ENCODE data around the gene KRTAP5-9.

The KRTAP5-9 gene

GRCh38 chr11:71542879-71543777 is 5.1 kb upstream of the KRTAP5-9 start:
- TF ChIP-seq, protein P1, sequence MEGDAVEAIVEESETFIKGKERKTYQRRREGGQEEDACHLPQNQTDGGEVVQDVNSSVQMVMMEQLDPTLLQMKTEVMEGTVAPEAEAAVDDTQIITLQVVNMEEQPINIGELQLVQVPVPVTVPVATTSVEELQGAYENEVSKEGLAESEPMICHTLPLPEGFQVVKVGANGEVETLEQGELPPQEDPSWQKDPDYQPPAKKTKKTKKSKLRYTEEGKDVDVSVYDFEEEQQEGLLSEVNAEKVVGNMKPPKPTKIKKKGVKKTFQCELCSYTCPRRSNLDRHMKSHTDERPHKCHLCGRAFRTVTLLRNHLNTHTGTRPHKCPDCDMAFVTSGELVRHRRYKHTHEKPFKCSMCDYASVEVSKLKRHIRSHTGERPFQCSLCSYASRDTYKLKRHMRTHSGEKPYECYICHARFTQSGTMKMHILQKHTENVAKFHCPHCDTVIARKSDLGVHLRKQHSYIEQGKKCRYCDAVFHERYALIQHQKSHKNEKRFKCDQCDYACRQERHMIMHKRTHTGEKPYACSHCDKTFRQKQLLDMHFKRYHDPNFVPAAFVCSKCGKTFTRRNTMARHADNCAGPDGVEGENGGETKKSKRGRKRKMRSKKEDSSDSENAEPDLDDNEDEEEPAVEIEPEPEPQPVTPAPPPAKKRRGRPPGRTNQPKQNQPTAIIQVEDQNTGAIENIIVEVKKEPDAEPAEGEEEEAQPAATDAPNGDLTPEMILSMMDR (conservative IDR thresholded peaks at IDR 0.05; ENCODE audit: low read depth, low read length) = no peak
- DNase-seq (ENCODE audit: low read depth) = no peak
- no peak overlapping the region for H3K4me3 ChIP-seq (ENCODE audit: low read depth, low read length)

DNA sequence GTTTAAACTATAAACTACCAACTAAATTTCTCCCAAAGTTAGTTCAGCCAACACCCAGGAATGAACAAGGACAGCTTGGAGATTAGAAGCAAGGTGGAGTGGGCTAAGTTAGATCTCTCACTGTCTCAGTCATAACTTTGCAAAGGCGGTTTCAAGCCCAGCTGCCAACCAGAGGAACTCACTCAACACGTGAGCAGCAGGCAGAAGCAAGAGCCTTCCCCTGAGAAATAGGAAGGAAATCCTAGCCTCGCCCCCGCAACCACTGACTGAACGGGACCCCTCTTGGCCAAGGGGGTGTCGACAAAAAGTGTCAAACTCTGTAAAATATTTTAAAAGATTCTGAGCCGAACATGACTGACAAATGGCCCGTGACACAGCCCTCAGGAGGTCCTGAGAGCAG is 4.4 kb upstream of the KRTAP5-9 start:
- no peak overlapping the region for H3K4me3 ChIP-seq (ENCODE audit: low read depth, low read length)
- TF ChIP-seq, protein P1 (conservative IDR thresholded peaks at IDR 0.05; ENCODE audit: low read depth, low read length) = no peak
- DNase-seq (ENCODE audit: low read depth) = no peak

GRCh38 chr11:71544525-71545214 is 3.5 kb upstream of the KRTAP5-9 start:
- TF ChIP-seq, protein P1 (conservative IDR thresholded peaks at IDR 0.05; ENCODE audit: low read depth, low read length) = no peak
- DNase-seq (ENCODE audit: low read depth) = no peak
- H3K4me3 ChIP-seq (ENCODE audit: low read depth, low read length) = no peak overlapping the region

DNA sequence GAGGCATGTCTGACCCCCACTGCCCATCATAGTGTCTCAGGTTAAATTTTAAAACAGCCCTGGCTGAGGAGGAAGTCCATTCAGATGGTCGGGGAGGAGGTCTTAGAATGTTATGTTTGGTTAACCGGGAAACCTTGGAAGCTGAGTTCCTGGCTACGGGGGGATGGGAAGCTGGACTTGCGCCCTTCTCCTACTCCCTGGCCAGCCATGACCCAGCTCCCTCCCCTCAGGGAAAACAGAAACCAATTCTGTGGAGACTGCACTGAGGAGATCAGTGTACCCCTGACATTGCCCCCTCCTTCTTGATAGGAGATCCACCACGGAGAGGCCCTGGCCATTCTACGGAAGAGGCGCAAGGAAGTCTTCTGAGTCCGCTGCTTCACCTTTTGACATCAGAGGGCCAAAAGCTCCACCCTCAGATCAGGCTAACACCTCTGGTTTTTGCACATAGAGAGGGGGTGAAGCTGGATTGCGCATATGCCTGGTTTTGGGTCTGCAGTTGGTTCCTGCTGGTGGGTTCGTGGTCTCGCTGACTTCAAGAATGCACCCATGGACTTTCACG is 2.7 kb upstream of the KRTAP5-9 start:
- no peak overlapping the region for H3K4me3 ChIP-seq (ENCODE audit: low read depth, low read length)
- TF ChIP-seq, protein P1 (conservative IDR thresholded peaks at IDR 0.05; ENCODE audit: low read depth, low read length) = no peak
- no peak for DNase-seq (ENCODE audit: low read depth)

DNA sequence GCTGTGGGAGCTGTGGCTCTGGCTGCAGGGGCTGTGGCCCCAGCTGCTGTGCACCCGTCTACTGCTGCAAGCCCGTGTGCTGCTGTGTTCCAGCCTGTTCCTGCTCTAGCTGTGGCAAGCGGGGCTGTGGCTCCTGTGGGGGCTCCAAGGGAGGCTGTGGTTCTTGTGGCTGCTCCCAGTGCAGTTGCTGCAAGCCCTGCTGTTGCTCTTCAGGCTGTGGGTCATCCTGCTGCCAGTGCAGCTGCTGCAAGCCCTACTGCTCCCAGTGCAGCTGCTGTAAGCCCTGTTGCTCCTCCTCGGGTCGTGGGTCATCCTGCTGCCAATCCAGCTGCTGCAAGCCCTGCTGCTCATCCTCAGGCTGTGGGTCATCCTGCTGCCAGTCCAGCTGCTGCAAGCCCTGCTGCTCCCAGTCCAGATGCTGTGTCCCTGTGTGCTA is 514 bp downstream of the KRTAP5-9 start:
- TF ChIP-seq, protein P1 (conservative IDR thresholded peaks at IDR 0.05; ENCODE audit: low read depth, low read length) = no peak
- no peak for DNase-seq (ENCODE audit: low read depth)
- H3K4me3 ChIP-seq (ENCODE audit: low read depth, low read length) = no peak overlapping the region

DNA sequence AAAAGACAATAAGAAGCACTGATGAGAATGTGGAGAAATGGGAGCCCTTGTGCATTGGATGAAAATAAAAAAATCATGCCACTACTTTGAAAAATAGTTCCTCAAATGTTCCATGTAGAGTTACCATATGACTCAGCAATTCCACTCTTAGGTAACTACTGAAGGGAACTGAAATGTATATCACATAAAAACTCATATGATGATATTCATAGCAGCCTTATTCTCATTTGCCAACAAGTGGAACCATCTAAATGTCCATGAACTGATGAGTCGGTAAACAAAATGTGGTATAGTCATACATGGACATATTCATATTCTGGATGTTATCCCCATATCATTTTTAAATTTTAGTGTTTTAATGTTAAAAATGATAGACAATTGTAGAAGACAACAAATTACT is 3.5 kb downstream of the KRTAP5-9 start:
- TF ChIP-seq, protein P1 (conservative IDR thresholded peaks at IDR 0.05; ENCODE audit: low read depth, low read length) = no peak
- no peak for DNase-seq (ENCODE audit: low read depth)
- no peak overlapping the region for H3K4me3 ChIP-seq (ENCODE audit: low read depth, low read length)

Measured in choroid plexus epithelial cell (primary cell).